NCI-H526 (cell line): Measurements from ENCODE around the gene ARID1B.
"Not testable (repeated sequence)": the region's sequence is repeated elsewhere in the genome, so short reads cannot be mapped to it uniquely, and the experiment has no call there.

Experiments used
- DNase-seq, 2 experiments: peaks; one replicate each; lab custom pipeline; 2025; lab: John Stamatoyannopoulos, UW

Gene ARID1B

DNA sequence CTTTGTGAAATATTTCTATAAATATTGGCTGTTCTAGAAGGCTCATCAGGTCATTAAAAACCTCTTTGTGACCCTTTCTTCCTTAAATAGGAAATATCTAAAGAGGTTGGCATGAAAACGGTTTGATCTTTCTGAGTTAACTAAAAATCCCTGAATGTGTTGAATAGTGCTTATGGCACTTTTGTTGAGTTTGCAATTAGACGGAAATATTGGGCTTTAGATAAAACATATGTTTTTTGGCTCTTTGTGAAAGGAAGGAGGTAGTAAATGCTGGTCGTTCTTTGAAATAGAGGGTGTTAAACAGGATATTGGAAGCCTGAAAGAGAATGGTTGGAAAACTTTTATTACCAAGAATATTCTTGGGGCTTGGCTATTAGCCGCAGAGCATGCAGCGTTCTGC, 163.0 kb downstream of the ARID1B start:
- DNase-seq = no peak

DNA sequence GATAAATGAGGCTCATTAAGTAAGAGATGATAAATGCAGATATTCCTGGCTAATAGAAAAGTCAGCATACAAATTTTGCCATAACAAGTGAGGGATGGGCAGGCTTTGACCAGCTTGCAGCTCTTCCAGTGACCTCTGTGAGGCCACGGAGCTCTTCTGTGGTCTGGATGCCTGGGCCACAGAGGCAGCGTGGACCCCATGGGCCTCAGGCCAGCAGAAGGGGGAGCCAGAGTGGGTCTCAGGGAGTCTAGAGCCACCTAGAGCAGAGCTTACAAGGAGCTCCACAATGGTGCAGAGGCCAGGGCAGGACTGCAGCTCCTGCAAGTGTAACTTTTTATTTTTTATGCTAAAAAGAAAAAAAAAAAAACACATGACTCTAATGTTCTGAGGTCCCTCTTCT, 165.1 kb downstream of the ARID1B start:
- peak; percentile 13 to 29 for DNase-seq

DNA sequence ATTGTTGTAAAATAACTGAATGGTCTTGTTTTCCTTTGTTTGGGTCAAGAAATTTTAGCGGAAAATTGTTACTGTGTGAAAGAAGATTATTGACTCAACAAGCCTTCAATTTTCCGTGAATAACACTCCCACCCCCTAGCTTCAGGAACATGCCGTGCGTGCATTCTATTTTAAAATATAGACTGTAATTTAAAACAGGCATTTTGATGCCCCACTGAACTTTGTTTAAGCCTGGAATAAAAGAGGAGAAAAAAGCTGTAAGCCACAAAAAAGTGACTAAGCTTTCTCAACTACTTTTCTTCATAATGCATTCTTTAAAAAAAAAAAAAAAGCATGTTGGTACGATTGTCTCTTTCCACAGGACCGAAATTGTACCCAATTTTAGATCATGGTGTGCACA, 166.0 kb downstream of the ARID1B start:
- DNase-seq = no peak

DNA sequence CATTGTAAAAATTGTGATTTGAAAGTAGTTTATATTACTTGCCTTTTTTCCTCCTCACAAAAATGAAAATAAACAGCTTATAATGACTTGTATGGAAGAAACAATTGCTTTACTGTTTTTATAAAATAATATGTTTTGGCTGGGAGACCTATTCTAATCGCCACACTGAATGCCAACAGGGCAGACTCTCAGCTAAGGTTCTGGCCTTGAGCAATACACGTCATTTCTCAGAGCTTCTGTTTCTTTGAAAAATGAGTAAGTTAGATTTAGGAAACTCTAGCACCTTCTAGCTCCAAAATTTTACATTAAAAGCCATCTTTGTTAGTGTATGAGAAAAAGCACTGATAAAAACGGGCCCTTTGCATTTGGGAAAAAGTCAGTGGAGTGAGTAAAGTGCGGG, 166.6 kb downstream of the ARID1B start:
- DNase-seq = no peak

DNA sequence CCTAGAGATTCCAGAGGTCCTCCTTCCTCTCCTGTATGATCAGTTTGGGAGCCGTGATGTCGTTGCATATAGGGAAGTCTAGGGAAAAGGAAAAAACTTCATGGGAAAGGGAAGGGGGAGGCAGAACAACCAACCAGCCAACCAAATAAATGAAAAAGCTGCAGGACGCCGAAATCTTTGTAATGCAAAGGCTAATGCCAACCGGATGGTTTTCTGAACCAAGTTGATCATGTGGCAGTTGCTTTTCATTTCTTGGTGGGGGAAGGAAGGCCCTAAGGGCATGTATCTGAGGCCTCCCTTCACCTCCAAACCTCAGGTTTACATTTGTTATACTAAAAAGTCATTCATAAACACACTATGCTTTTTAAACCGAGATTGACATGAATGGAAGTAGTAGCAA, 167.2 kb downstream of the ARID1B start:
- no peak for DNase-seq

DNA sequence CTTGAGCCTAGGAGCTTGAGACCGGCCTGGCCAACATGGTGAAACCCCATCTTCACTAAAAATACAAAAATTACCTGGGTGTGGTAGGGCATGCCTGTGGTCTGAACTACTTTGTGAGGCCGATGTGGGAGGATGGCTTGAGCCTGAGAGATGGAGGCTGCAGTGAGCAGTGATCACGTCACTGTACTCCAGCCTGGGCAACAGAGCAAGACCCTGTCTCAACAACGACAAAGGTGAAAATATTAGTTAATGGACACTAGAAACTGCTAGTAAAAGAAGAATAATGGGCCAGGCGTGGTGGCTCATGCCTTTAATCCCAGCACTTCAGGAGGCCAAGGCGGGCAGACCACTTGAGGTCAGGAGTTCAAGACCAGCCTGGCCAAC, 168.6 kb downstream of the ARID1B start:
- not testable (repeated sequence) for DNase-seq

DNA sequence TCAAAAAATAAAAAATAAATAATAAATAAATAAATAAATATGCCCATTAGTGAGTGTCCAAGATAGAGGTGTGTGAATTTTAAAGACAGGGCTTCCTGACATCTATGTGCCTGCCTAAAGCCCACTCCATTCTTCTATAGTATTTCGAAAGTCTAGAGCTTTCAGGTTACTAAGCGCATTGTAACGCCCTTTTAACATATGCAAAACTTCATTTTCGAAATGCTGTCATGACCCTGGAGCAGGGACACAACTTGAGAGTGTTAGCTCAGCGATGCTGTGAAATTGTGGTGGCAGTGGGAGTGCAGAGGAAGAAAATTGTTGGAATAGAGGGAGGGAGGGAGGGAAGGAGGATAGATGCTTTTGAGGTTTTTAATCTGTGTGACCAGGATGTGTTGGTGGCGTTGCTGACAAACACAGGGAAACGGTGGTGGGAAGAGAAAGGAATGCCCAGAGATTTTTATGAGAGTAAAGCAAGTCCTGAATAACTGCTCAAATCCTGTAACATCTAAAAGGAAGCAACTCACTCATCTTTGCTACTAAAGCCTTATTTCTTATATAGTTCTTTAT, 169.3 kb downstream of the ARID1B start:
- peak; percentile 6 to 63 for DNase-seq

DNA sequence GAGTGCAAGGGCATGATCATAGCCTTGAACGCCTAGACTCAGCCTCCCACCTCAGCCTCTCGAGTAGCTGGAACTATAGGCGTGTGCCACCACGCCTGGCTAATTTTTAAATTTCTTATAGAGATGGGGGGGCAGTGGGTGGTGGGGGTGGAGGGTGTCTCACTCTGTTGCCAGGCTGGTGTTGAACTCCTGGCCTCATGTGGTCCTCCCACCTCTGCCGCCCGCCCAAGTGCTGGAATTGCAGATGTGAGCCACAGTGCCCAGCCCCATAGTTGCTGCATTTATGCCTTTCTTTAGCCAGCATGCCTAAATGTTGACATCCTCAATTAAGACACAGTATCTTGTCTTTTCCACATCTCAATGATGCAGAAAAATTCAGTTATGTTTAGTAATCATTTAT, 171.1 kb downstream of the ARID1B start:
- DNase-seq = no peak

DNA sequence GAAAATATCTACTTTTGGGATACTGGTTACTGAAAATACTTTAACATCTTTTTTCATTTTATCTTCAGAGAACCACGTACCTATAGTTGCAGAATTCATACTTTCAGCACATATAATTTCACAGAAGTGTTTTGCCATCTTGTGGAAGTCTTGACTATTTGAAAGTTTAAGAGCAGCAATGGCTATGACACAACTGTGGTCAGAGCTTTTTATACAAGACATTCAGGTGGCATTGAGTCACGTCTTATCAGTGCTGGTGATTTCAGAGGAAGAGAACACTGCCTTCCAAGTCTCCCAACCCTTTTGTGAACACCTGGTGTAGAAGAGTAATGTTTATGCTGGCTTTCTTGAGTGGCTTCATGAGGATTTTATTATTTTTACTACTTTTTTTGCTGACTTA, 171.6 kb downstream of the ARID1B start:
- no peak for DNase-seq

DNA sequence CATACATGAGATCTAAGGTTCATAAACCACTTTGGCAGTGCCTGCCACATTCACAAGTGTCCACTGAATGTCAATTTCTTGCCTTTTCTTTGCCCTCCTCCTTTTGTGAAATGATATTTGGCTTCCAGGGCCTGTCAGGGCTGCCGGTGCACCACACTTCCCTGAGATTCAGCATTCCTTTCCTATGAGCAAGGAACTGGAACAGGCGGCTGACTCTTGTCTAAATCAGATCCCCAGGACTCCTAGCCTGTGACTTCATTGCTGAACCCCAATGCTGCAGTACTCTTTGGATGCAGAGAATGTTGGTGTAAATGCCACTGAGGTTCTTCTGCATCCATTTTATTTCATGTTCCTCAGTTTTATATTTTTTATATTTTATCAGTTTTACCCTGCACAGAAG, 172.2 kb downstream of the ARID1B start:
- DNase-seq = no peak

DNA sequence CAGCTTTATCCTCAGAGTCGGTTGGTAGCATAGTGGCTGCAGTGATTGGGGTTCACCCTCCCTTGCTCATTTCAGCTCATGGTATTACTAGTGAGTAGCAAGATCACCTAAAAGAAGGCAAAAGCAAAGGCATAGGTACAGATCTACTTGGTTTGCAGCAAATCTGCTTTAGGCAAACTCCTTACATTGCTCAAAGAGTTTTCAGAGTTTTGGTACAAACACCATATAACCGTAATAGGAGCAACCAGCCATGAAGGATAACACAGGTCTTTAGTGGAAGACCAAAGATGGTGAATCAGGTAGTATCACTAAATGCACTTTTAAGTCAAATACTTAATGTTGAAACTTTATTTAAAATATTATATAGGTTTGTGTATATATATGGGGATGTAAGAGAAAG, 172.9 kb downstream of the ARID1B start:
- DNase-seq = no peak

DNA sequence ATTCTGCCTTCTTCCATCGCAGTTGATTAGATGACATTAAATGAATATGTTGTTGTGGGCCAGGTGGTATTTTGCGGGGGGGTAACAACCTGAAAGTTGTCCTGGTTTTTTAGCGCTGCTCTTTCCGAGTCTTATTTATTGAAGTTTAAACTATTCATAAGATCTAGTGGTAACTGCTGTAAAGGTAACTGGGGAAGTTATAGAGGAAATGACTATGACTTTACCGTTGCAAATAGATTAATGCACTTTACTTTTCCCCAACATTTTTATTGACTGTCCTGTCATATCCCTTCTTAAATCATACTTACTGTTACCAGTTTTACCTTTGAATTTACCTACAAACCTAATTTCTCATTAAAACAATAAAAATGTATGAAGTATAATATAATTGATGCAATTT, 173.4 kb downstream of the ARID1B start:
- no peak for DNase-seq

DNA sequence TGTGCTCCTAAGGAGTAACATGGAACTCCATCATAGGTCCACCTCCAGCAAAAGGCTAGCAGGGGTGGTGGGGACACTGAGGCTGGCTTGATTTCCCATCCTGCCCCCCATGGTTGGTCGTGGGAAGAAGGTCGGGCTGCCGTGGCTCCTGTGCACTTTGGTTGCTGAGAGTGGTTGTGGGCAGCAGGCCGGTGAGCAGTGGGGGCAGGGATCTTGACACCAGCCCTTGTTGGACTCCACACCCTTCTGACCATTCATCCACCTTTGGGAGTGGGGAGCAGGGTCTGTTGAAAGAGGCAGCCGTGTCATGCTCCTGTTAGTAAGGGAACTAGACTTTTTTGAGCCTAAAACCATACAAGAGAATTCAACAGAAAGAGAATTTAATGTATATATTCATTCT, 175.2 kb downstream of the ARID1B start:
- no peak for DNase-seq

DNA sequence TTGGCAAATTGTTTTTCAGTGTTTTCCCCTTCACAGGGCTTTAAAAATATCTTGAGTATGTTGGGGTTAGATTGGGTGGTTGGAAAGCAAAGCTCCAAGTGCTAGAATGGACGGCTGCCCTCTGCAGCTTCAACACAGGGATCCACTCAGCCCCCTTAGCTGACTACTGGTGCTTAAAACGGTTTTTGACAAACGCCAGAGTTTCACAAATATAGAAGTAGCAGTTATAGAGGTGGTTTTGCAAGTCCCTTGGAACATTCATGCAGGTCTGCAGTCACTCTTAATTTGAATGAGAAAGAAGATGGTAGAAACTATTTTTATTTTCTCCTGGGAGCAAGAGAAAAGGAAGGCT, 175.9 kb downstream of the ARID1B start:
- no peak for DNase-seq

DNA sequence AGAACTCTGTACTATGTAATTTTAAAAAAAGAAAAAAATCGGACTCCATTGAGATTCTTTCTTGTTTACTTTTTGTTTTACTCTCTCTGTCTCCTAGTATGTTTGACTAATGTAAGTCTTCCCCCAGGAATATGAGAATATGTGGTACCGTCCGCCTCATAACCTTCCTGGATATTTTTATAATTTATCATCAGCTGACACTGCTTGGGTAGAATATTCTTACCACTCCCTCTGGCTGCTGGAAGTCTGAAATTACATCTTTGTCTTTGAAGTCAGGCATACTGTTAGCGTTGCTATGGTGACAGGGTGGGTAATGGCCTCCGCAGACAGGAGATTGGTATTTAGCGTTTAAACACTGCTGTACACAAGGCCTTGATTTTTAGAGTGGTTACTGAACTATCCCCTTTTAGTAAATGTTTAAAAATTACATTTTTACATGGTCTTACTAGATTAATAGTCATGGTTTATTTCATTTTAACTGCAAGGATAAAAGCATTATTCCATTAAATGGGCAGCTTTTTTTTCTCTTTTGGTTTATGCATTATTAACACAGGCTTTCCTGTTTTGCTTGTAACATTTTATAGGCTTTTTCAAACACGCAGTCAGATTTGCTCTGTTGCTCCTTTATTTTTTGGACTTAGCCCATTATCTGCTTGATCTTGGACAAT, 176.4 kb downstream of the ARID1B start:
- DNase-seq = peak; percentile 93

DNA sequence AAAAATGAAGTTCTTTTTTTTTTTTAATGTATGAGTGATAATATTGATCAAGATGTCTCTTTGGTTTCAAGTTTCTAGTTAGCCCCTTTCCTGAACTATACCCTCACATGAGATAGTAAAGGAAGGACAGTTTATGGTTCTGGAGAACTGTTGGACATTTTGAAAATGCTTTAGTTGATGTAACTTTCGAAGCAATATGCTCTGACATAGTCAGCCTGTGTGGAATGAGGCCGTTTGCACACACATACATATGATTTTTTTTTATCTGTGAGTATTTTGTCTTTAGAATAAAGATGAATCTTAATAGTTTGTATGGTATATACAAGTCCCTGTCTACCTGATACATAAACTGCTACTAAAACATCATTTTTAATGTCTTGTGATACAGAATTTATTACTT, 177.0 kb downstream of the ARID1B start:
- no peak for DNase-seq

DNA sequence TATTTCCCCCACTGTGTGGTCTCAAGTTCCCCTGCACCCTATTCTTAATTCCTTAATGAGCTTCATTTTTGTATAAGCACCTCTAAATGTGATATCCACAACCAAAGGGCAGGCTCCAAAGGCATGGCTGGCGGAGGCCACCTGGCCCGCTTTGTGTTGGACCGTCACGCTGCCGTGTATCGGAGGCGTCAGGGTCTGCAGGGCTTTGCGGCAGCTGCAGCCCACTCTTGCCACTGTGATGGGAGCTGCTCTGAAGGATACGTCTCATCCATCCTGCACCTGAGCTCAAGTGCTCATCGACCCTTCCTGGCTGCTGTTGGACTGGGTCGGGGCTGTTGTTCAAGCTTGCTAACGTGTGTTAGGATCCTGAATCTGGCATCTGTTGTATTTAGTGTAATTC, 177.6 kb downstream of the ARID1B start:
- no peak for DNase-seq

DNA sequence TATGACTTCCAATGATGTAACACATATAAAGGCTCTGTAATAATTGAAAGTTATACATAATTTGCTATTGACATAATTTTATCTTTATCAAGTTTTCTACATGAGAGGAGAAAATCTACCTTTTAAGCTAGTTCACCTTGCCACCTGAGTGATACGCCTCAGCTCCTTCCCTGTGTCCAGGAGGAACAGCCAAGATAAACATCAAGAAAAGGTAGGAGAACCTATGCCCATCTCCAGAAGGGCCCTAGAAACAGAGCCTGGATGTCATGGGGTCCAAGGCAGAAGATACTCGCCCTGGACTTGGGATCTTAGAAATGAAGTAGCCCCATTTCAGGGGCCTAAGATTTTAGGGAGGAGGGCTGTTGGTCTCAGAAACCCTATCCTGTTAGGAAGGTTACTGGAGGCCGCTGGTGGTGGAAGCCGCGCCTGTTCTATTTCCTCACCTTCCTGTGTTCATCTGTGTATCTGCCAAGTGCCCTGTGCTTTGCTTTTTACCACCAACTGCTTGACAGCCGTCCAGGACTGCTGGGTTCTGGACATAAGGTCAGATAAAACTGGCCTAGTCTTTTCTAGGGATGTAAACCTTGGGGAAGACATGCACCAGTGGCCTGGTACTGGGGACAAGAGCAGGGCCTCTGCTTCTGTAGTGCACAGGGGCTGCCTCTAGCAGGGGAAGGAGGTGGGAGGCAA, 178.5 kb downstream of the ARID1B start:
- no peak for DNase-seq

DNA sequence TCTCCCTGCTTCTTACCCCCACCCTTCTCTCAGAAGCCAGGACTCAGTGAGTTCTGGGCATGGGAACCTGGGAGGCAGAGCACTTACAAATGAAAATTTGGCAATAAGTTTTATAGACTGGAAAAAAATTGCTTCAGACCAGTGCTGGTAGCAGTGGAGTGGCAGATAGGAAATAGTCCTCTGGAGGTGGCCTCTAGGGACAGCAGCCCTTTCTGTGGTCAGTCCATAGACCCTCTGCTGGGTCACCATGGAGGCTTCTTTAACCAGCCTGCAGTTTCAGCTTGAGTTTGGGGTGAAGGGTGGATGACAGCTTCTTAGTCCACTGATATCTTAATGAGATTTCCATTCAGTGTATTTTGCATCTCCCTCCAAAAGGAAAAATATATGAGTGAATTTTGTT, 179.1 kb downstream of the ARID1B start:
- no peak for DNase-seq

DNA sequence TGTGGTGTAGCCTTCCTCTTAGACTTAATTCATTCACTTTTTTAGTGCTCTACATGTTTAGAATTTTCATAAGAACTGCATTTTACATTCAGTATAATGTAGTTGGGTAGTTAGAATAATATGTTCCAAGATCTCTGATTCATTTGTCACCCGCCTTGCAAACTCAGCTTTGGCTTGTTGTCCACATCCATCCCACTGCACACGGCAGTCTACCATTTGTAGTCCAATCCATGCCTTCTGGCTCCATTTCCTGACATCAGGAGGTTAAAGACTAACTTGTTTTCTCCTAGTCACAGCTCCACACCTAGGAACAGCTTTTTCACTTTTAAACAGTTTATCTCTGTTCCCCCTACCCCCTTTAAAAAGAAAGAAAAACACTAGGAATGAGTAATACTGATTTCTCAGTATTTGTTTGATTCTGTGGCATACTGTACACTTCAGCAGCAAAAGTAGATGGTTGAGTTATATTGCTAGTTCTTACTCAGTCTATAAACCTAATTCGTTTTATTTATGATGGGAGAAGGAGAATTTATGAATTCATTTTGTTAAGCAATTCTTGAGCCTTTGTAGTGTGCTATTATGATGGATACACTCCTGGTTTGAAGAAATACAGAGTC, 180.9 kb downstream of the ARID1B start:
- no peak for DNase-seq

DNA sequence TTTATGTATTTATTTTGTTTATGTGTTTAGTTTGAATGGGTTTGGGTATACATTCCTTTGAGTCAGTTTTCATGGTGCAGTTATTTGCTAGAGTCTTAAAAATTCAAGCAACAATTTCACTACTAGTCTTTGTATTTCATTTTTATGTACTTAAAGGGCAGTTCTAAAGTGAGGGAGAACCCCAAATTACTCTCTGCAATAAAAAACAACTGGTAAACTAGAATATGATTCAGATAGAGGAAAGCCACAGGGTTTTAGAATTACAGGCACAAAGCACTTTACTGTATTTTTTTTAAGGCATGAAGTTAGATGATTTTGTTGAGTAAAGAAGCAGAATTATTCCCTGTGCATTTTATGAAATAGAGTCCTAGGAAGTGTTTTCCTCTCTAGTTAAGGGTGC, 183.3 kb downstream of the ARID1B start:
- DNase-seq = no peak

DNA sequence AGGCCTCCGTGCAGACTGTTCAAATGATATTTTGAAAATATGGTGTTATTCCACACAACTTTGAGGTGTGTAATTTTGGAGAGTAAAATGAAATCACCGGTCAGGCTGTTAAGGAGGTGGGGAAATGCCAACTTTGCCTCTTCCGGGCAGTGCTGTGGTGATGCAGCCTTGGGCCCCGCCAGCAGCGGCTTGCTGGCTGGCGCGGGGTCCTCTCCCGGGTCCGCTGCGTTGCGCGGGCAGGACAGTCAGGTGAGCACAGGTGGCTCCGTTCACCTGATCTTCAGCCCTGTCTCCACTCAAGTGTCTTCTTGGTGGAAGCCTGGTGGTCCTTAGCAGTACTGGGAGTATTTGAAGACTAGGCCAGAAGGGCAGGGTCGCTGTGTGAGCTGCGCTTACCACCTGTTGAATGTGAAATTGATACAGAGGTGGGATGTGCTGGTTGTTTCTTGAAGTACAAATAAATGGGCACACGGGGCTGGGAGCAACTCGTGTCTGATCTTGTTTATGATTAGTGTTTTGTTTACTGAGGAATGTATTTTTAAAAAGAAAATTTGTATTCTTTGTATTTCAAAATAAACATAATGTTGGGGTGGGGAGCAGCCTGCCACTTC, 184.2 kb downstream of the ARID1B start:
- no peak for DNase-seq
